Activated CD4-positive, alpha-beta T cell treated with anti-CD3 and anti-CD28 coated beads, Interleukin-2, Interleukin-4, amounts not matched to agents 100 ng/mL and 50 ng/mL, durations not matched to agents 16 hours and 8 hours (primary cell): ENCODE measurements around the gene FAH.
"Not testable (repeated sequence)": the region's sequence is repeated elsewhere in the genome, so short reads cannot be mapped to it uniquely, and the experiment has no call there.

Experiments used
- DNase-seq: peaks from one replicate; pipeline ENCODE4 v3.0.0-alpha.2; 2020; ENCODE audit warnings: low spot score

FAH gene

DNA sequence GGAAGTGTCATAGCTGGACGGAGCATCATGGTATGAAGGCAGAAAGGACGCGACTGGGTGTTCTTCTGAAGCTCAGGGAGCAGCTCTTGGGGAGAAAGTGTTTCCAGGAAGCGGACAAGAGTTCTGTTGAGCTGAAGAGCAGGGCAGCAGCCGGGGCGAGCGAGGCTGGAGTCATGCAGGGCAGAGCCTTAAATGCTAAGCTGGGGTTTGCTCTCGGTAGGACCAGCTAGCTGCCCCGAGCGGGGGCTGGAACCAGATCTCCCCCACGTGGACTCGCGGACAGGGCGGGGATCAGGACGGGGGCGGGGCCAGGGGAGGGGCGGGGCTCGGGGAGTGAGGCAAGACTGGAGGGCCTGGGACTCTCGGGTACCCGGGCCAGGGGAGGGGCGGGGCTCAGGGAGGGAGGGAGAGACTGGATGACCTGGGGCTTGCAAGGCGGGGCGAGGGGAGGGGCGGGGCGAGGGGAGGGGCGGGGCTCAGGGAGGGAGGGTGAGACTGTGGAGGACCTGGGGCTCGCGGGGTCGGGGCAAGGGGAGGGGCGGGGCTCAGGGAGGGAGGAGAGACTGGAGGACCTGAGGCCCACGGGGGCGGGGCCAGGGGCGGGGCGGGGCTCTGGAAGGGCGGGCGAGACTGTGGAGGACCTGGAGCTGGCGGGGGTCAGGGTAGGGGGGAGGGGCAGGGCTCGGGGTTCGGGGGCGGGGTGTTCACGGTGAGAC is 461 bp upstream of the FAH start:
- peak; percentile 95 for DNase-seq

DNA sequence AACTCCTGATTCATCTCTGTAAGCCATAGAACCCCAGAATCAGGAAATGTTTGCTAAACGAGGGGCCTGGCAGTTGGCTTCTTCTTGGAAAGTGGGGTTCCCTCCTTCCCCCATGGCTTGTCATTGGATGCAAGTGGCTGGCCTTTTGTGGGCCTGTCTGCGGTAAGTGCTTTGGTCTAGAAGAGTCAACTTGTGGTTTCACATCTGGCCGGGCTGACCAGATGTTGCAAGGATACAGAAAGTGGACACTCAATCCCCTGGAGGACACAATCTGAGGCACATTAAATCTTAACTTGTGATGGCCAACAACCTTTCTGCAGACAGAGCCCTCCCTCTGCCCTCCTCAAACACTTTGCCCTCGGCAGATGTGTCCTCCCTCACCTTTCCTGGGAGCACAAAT is 1.1 kb downstream of the FAH start:
- DNase-seq, result no peak

DNA sequence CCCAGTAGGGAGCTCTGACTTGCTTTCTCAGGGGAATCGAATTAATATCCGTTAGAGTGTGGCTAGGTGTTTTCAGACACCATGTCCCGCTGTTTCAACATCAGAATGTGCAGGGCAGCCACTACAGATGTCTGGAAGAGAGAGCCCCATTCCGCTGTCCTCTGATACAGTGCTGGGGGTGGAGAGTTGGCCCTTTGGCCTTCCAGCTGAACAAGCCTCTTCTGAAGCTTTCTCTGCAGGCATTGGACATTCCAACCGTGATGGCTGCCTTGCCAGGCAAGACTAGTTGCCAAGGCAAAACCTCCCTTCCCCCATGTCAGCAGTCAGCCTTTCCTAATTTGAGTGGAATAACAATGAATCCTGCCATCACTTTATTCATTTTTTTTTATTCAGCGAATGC is 1.5 kb downstream of the FAH start:
- no peak for DNase-seq

DNA sequence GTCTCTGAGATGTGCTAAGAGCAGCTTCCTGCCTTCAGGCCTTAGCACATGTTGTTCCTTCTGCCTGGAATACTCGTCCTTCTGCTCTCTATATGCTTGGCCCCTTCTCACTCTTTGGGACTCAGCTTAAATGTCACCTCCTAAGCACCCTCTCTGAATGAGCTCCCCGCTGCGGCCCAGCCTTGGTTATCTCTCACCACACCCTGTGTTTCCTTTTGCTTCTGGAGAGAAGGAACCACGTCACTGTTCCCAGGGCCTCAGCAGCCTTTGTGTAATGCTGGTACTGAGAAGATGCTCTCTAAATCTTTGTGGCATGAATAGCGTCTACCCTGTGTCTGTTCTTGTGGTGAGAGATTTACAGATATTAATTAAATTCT is 2.2 kb downstream of the FAH start:
- DNase-seq, result no peak

DNA sequence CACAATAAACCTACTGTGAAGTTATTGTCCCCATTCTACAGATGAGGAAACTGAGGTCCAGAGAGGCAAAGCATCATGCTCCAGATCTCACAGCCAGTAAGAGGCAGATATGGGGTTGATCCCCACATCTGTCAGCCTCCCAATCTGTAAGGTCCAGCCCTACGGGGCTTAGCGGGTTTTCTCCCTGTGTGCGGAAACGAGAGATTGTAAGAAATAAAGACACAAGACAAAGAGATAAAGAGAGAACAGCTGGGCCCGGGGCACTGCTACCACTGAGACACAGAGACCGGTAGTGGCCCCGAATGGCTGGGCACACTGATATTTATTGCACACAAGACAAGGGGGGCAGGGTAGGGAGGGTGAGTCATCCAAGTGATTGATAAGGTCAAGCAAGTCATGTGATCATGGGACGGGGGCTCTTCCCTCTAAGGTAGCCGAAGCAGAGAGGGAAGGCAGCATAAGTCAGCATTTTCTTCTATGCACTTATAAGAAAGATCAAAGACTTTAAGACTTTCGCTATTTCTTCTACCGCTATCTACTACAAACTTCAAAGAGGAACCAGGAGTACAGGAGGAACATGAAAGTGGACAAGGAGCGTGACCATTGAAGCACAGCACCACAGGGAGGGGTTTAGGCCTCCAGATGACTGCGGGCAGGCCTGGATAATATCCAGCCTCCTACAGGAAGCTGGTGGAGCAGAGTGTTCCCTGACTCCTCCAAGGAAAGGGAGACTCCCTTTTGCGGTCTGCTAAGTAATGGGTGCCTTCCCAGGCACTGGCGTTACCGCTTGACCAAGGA is 2.8 kb downstream of the FAH start:
- not testable (repeated sequence) for DNase-seq

DNA sequence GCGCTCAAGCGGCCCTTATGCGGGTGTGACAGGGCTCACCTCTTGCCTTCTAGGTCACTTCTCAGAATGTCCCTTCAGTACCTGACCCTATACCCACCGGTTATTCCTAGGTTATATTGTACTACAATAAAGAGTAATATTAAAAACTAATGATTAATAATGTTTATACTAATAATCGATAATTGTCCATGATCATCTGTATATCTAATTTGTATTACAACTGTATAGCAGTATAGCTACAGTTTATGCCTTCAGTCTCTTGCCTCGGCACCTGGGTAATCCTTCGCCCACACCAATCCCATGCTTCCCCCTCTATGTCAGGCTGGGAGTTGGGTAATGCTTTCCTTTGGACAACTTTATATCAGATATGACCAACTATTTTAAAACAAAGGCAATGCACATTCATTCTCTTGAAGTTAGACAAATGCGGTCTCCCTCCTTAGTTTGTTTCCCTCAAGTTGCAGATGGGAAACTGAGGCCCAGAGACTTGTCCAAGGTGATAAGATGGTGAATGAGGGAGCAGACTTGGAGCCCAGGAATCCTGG is 3.4 kb downstream of the FAH start:
- no peak for DNase-seq

DNA sequence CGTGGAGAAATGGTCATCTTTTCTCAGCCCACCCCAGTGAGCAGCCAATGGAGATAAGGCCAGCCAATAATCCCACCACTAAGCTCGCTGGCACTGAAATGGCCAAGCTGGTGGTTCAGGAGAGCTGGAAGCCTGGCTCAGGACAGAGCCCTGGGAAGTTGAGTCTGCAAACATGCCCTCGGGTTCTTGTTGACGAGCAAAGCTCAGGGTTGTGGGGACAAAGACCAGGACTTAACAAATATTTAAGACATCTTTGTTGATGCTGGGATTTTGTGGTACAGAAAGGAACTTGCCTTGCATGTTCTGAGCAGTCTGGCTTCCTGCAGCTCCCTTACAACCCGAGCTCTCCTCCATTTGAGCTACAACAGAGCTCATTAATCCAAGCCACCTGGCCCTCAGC is 4.4 kb downstream of the FAH start:
- no peak for DNase-seq

DNA sequence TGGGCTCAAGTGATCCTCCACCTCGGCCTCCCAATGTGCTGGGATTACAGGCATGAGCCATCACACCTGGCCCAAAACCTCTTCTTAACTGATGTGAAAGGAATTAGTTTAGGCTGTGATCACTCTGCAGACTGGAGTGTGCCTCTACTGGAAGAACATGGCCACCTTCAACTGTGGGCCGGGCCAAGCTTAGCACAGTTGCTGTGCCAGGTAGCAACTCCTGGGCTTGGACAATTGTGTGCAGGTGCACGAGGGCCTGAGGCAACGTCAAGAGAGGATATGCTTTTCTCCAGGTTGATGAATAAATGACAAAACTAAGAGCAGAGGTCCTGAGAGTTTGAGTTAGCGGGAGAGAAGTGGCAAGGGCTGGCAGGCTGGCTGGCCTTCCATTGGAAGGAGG is 6.5 kb downstream of the FAH start:
- no peak for DNase-seq

DNA sequence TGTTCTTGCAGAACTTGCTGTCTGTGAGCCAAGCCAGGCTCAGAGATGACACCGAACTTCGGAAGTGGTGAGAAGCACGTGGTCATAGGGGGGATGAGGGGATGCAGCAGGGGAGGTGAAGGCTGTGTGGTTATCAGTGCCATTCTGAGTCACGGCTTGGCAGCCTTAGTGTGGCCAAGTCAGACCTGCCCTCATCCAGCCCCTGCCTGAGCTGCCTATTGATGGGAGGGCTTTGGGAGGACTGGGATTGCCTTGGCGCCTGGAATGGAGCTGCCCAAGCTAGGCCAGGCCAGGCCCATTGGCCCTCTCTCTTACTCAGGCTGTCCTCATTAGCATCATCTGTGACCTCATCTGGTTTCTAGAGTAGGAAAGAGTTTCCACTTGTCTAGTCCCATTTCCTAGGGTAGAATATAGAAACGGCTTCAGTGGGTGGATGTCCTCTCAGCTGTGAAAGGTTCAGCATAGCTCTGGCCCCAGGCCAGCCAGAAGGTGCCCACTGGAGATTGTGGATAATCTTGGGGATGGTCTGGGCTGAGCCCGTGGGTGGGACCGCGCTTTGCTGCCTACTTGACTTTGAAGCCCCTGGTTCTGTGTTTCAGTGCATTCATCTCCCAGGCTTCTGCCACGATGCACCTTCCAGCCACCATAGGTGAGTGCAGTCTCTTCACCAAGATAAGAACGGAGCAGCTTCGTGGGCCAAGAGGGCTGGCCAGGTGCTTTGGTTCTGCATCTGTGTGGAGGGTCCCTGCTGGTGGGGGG is 7.2 kb downstream of the FAH start:
- peak; percentile 43 for DNase-seq

DNA sequence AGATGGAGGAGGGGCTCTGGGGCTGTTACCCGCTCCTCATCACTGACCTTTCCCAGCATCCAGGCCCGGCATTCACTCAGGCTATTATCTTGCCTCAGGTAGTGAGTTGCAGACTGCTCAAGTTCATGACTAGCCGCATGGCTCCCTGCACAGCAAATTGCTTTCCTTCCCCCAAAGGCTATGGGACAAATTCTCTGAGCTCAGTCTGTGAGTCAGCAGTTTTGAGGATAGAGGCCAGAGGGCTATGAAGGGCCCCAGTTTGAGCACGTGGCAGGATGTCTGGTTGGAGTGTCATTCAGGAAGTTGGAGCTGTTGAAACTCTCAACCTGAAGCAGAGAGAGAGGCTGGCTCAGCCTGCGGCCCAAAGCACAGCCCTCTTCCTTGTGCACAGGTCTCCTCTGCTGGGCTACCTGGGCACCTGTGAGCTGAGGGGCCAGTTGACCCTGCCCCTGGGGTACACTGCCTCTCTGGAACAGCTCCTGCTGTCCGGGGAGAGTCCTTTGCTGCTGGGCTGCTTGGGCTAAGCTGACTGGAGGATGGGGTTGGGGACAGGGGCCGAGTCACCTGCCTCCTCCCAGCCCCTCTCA is 7.9 kb downstream of the FAH start:
- DNase-seq, result peak; percentile 84

DNA sequence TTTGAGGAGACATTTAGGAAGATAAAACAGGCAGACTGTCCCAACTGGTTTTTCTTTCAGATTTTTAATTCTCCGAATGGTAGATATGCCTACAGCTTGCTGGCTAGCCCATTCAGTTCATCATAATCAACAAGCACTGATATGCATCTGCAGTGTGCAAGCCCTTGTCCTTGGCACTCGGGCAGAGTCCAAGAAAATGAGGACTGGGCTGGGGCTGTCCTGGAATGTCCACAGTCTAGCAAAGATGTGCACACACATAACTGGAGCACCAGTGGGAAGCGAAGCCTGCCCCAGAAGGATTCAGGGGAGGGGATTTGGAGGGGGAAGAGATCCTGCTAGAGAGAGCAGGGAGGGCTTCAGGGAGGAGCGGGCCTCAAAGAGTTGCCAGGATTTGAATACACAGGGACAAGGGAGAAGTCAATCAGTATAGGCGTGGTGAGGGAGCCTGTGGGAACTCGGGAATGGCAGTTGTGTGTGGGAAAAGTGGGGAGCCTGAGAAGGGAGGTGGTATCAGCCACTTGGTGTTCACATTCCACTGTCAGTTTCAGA is 8.7 kb downstream of the FAH start:
- DNase-seq, result no peak

DNA sequence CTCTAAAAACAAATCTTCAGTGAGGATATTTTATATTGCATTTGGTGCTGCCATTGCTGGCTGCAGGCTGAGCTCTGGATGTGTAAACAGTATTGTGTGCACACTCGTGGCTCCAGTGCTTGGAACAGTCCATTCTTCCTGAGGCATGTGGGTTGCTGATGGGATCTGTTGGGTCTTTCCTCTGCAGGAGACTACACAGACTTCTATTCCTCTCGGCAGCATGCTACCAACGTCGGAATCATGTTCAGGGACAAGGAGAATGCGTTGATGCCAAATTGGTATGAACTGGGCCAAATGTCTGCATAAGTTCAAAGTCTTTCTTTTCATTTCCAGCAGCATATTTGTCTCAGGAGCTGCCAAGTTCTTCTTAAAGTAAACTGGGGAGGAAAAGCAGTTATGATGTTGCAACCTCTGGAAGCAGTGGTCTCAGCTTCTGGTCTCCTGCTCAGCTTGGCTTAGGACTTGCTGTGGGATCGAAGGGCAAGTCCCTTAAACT is 9.3 kb downstream of the FAH start:
- no peak for DNase-seq

DNA sequence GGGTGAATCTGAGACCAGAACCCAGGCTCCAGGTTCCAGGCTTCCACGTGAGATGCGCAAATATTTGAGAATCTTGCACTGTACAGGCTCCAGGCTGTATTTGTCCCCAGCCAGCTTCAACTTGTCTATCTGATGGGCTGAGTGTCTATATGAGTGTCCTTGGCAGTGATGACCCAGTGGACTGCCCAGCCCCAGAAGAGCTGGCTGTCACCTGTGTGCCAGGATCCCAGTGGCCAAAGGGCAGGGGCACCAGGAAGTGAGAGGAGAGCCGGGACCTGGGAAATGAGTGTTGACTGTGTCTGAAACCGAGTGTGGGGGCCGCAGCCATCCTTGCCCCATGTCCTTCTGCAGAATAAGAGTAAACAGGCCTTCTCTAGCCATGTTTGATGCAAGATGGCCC is 10.4 kb downstream of the FAH start:
- no peak for DNase-seq

DNA sequence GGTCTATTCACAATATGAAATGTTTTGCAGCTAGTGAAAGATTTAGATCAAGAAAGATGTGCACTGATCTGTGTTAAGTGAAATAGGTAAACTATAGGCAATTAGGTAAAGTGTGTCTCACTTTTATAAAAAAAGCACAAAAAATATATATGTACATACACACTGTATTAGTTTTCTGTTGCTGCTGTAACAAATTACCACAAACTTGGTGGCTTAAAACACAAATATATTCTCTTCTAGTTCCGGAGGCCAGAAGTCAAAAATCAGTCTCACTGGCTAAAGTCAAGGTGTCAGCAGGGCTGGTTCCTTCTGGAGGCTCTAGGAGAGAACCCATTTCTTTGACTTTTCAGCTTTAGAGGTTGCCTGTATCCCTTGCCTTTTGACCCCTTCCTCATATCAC is 11.1 kb downstream of the FAH start:
- no peak for DNase-seq

DNA sequence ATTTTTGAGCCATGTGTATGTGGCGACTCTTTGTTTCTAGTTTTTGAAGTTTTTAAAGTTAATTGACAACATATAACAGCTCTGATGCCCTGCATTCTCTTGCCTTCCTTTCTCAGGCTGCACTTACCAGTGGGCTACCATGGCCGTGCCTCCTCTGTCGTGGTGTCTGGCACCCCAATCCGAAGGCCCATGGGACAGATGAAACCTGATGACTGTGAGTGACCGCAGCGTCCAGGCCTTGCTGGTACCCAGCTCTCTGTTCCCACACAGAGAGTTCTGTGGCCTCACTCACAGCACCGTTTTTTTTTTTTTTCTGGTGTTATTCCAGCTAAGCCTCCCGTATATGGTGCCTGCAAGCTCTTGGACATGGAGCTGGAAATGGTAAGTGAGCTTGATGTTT is 15.1 kb downstream of the FAH start:
- DNase-seq, result no peak

DNA sequence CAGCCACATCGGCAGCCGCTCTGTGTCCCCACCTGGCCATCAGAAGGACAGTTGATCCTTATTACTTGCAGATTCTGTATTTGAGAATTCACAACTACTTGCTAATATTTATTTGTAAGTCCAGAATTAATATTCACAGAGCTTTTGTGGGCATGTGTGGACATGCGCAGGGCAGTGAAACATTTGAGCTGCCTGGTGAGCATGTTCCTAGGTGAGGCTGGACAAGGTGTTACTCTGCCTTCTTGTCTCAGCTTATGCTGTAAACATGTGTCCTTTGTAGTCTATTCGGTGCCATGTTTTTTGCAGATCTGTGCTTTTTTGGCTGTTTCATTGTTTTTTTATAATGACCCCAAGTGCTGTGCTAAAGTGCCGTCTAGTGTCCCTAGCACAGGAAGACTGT is 15.6 kb downstream of the FAH start:
- DNase-seq, result no peak

DNA sequence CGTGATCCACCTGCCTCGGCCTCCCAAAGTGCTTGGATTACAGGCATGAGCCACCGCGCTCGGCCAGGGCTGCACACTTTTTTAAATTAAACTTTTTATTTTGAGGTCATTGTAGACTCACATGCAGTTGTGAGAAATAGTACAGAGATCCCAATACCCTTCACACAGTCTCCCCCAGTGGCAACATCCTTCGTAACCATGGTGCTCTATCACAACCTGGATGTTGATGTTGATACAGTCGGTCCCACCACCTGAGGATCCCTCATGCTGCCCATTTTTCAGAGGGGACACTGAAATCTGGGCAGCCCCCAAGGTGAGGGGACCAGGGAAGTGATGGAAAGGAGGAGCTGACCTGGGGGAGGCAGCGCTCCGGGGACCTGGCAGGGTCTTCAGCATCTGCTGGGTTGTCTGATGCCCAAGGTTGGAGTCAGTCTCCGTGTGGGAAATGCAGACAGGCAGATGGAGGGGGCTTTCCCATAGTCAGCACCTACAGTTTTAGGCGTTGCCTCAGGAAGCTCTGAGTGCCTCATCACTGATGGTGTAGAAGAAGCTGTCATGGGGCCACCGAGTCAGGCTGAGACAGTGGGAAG is 17.1 kb downstream of the FAH start:
- no peak for DNase-seq

DNA sequence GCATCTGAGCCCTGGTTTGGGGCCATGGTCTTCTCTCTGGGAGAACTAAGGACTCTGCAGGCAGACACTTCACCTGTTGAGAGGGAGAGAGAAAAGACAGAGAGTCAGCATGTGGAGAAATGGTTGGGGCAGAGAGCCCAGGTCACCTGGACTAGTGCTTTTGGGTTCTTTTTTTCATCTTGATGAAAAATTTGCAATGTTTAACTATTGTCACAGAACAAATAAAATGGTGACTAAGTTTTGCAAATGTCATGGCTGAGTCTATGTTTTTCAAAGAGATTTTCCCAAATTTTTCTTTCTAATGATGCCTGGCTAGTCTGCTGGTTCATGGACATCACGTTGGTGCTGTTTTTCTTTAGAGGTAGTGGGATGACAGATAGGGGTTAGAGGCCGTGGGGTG is 17.8 kb downstream of the FAH start:
- DNase-seq, result no peak

DNA sequence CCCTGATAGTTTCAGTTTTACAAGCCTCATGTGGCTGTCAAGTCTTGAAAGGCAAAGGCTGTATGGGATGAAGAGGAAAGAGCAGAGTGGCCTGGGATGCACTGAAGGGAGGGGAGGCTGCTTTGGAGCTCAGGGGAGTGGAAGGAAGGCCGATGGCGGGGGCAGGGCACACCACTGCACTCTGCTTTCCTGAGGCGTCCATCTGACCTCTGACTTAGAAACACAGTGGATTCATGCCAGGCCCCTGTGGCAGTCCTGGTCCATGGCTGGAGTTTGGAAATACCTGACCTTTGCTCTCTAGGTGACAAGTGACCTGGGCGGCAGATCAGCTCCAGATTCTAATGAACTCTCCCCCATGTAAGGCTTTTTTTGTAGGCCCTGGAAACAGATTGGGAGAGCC is 19.0 kb downstream of the FAH start:
- DNase-seq, result no peak

DNA sequence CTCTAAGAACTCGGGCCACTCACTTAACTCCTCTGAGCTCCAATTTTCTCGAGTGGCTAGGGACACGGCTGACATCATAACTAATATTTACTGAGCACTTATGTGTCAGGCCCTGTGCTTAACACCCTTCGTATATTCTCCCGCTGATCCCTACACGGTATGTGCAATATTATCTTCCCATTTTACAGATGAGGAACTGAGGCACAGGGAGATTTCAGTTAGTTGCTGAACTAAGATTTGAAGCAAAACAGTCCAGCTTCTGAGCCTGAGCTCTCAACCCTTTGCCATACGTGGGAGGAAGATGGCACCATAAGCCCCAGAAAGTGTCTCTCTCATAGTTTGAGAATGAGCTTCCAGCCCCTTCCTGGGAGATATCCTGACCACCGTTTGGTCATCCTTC is 19.6 kb downstream of the FAH start:
- no peak for DNase-seq

DNA sequence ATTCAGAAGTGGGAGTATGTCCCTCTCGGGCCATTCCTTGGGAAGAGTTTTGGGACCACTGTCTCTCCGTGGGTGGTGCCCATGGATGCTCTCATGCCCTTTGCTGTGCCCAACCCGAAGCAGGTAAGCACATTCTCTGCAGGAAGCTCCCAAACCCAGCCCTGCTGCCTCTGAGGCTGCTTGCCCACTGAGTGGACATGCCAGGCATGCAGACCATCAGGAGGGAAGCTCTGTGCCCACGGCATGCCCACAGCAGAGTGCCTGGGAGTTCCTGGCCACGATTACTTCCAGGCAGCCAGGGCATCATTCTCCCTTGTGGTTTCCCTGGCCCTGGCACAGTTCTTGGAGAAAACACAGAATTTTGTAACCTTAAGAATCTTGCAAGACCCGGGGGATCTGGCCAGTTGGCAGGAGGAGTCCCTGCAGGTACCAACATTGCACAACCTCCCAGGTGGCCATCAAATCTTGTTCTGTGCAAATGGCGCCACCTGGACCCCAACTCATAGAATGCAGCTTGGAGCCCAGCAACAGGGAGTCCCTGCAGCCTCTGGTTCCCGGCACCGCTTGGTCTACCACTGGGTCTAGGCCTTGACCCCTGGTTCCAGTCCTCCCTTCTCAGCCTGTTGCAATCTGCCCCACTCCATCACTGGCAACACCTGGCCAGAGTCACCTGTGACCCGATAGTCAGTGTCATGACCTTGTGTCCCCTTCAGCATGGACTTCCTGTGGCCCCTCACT is 20.4 kb downstream of the FAH start:
- DNase-seq, result peak; percentile 73
